Keratinocyte (primary cell): Measurements from ENCODE around the gene DSG2. TPM values are rescaled to one million over a fixed set of nuclear protein-coding genes. Genes with fewer than 3 reads are reported as not detected.

Experiments
- DNase-seq: peaks from one replicate; pipeline ENCODE4 v3.0.0-alpha.2; 2011; ENCODE audit warnings: low read depth, missing footprints, low spot score
- FAIRE-seq: peaks from 2 replicates; lab custom pipeline; 2011; peaks lifted over from hg19 to GRCh38; lab: Jason Lieb, UNC
- H2AFZ ChIP-seq: 2 replicates; pipeline ENCODE4 v1.6.0; 2012; ENCODE audit warnings: low read length, control low read depth, inconsistent platforms; ENCODE audit not compliant: control insufficient read depth
- H3K27ac ChIP-seq: 2 replicates; pipeline ENCODE4 v1.5.1; 2011; ENCODE audit warnings: low read length; ENCODE audit not compliant: control insufficient read depth, insufficient read depth
- H3K27me3 ChIP-seq: 3 replicates; pipeline ENCODE4 v1.6.0; 2011; ENCODE audit warnings: low read length; ENCODE audit not compliant: control insufficient read depth, insufficient read depth; ENCODE audit errors: extremely low read depth
- H3K36me3 ChIP-seq, 2 experiments: 2 replicates in 1 of 2; 3 replicates in 1 of 2; pipeline ENCODE4 v1.5.1; 2011; ENCODE audit warnings: low read length in 2 of 2, mild to moderate bottlenecking in 1 of 2; ENCODE audit not compliant: control insufficient read depth in 2 of 2, insufficient read depth in 2 of 2; ENCODE audit errors: extremely low read depth in 1 of 2
- H3K4me1 ChIP-seq: 3 replicates; pipeline ENCODE4 v1.5.1; 2011; ENCODE audit warnings: low read length; ENCODE audit not compliant: control insufficient read depth, insufficient read depth; ENCODE audit errors: extremely low read depth
- H3K4me2 ChIP-seq: 3 replicates; pipeline ENCODE4 v1.6.0; 2011; ENCODE audit warnings: low read depth, low read length; ENCODE audit not compliant: control insufficient read depth, insufficient read depth; ENCODE audit errors: extremely low read depth
- H3K4me3 ChIP-seq, 3 experiments: fragments of 200-600 bp in 1 of 3; sonication (generic) in 1 of 3; 2 replicates in 2 of 3; 3 replicates in 1 of 3; pipeline ENCODE4 v1.5.1; 2011 to 2016; ENCODE audit warnings: low read length in 3 of 3, mild to moderate bottlenecking in 3 of 3, control low read depth in 2 of 3, inconsistent platforms in 1 of 3, low read depth in 1 of 3, mixed read lengths in 1 of 3, mixed run types in 1 of 3, moderate library complexity in 1 of 3; ENCODE audit not compliant: control insufficient read depth in 2 of 3, insufficient read depth in 2 of 3; ENCODE audit errors: extremely low read depth in 1 of 3
- H3K79me2 ChIP-seq: 2 replicates; pipeline ENCODE4 v1.6.0; 2012; ENCODE audit warnings: low read length; ENCODE audit not compliant: control insufficient read depth, insufficient read depth
- H3K9ac ChIP-seq: 3 replicates; pipeline ENCODE4 v1.6.0; 2011; ENCODE audit warnings: low read length; ENCODE audit not compliant: control insufficient read depth, insufficient read depth; ENCODE audit errors: extremely low read depth
- H3K9me1 ChIP-seq: 3 replicates; pipeline ENCODE4 v1.6.0; 2011; ENCODE audit warnings: low read length; ENCODE audit not compliant: control insufficient read depth, insufficient read depth; ENCODE audit errors: extremely low read depth
- H3K9me3 ChIP-seq: 2 replicates; pipeline ENCODE4 v1.5.1; 2012; ENCODE audit warnings: low read depth, low read length; ENCODE audit not compliant: control insufficient read depth
- H4K20me1 ChIP-seq: 3 replicates; pipeline ENCODE4 v1.6.0; 2011; ENCODE audit warnings: low read length; ENCODE audit not compliant: control insufficient read depth, insufficient read depth; ENCODE audit errors: extremely low read depth
- CTCF ChIP-seq, 3 experiments: IDR thresholded peaks in 1 of 3; conservative IDR thresholded peaks in 1 of 3; optimal IDR thresholded peaks in 1 of 3; 2 replicates in 2 of 3; 3 replicates in 1 of 3; pipeline versions ENCODE3 to v1.5.1; 2011; ENCODE audit warnings: low read length in 3 of 3, mild to moderate bottlenecking in 3 of 3, moderate library complexity in 2 of 3, control low read depth in 1 of 3, inconsistent platforms in 1 of 3; ENCODE audit not compliant: insufficient read depth in 2 of 3; ENCODE audit errors: extremely low read depth in 1 of 3
- EZH2 ChIP-seq: IDR thresholded peaks from one replicate; pipeline ENCODE4 v1.6.1; 2012; ENCODE audit warnings: inconsistent platforms, mild to moderate bottlenecking, low read length, moderate library complexity
- dilution Hi-C: fragments of 300-500 bp; cut with MboI; formaldehyde crosslinking; loops from one replicate; pipeline ENCODE4 v1.7.0; 2020; ENCODE audit warnings: low sequenced_read_pairs; ENCODE audit not compliant: extremely low pct_ligation_motif_present
- polyA plus RNA-seq, 5 experiments: library from polyadenylated mRNA; depleted of rRNA in 3 of 5; stranded (reverse) in 3 of 5; stranded (forward) in 1 of 5; unstranded in 1 of 5; fragments of >200 nt; gene quantifications; 1 replicate in 1 of 5; 2 replicates in 3 of 5; 3 replicates in 1 of 5; pipeline versions ENCODE4 v1.2.1 to v1.2.3, GENCODE V29; 2011 to 2012; ENCODE audit warnings: missing spikeins in 2 of 5, low read depth in 1 of 5, low replicate concordance in 1 of 5

Gene DSG2
- polyA plus RNA-seq, 1 donor (not counting 4 experiments of a cell fraction or from before 2014, with no cell fraction given) = 140 TPM

- dilution Hi-C loops = no loop called here
- peak overlapping the region; percentile 22 for H3K9ac ChIP-seq
- no peak overlapping the region for H3K27ac ChIP-seq
- peaks cover 32% of the 10 kb centered on the region for H3K4me1 ChIP-seq
- peak; percentile 9 for FAIRE-seq
- H3K9me1 ChIP-seq = no peaks in the 10 kb centered on the region
- H4K20me1 ChIP-seq = no peaks in the 10 kb centered on the region
- peak overlapping the region in 2 of 3 experiments; percentile 1 to 98 for H3K4me3 ChIP-seq
- no peak for DNase-seq
- H2AFZ ChIP-seq = no peak overlapping the region
- no peaks in the 10 kb centered on the region for H3K27me3 ChIP-seq
- TF ChIP-seq EZH2 (no peak), CTCF (optimal IDR thresholded peaks at IDR 0.05 in 1 of 3, IDR thresholded peaks at IDR 0.05 in 1 of 3, conservative IDR thresholded peaks at IDR 0.05 in 1 of 3; ENCODE audit: extremely low read depth in 1 of 3, insufficient read depth in 2 of 3, low read length in 3 of 3) (no peak)
- peaks cover 0 to 9% of the 10 kb centered on the region in 2 experiments for H3K36me3 ChIP-seq
- H3K4me2 ChIP-seq = peak overlapping the region; percentile 90
- H3K9me3 ChIP-seq = no peaks in the 10 kb centered on the region
- peaks cover 61% of the 10 kb centered on the region for H3K79me2 ChIP-seq
Observed at GRCh38 chr18:31500051-31500688, 2.2 kb downstream of the DSG2 start.

- H3K27me3 ChIP-seq = no peaks in the 10 kb centered on the region
- H3K79me2 ChIP-seq = peaks cover 80% of the 10 kb centered on the region
- H4K20me1 ChIP-seq = no peaks in the 10 kb centered on the region
- H2AFZ ChIP-seq = no peak overlapping the region
- FAIRE-seq (no peak), DNase-seq (no peak)
- TF ChIP-seq CTCF (optimal IDR thresholded peaks at IDR 0.05 in 1 of 3, IDR thresholded peaks at IDR 0.05 in 1 of 3, conservative IDR thresholded peaks at IDR 0.05 in 1 of 3; ENCODE audit: extremely low read depth in 1 of 3, insufficient read depth in 2 of 3, low read length in 3 of 3) = no peak
- no peak for TF ChIP-seq EZH2
- no peak overlapping the region for H3K27ac ChIP-seq
- no peak overlapping the region for H3K9ac ChIP-seq
- H3K4me2 ChIP-seq = no peak overlapping the region
- H3K4me3 ChIP-seq = no peak overlapping the region
- H3K9me1 ChIP-seq = no peaks in the 10 kb centered on the region
- dilution Hi-C loops = no loop called here
- H3K9me3 ChIP-seq = no peaks in the 10 kb centered on the region
- H3K36me3 ChIP-seq = peaks cover 0 to 12% of the 10 kb centered on the region in 2 experiments
- H3K4me1 ChIP-seq = peaks cover 38% of the 10 kb centered on the region
Observed at GRCh38 chr18:31503011-31503410, 5.0 kb downstream of the DSG2 start.
